ENCODE results near the gene PBX1.

The PBX1 gene

GRCh38 chr1:164891615-164892014 is 332.6 kb downstream of the PBX1 start:
- no peak for DNase-seq

DNA sequence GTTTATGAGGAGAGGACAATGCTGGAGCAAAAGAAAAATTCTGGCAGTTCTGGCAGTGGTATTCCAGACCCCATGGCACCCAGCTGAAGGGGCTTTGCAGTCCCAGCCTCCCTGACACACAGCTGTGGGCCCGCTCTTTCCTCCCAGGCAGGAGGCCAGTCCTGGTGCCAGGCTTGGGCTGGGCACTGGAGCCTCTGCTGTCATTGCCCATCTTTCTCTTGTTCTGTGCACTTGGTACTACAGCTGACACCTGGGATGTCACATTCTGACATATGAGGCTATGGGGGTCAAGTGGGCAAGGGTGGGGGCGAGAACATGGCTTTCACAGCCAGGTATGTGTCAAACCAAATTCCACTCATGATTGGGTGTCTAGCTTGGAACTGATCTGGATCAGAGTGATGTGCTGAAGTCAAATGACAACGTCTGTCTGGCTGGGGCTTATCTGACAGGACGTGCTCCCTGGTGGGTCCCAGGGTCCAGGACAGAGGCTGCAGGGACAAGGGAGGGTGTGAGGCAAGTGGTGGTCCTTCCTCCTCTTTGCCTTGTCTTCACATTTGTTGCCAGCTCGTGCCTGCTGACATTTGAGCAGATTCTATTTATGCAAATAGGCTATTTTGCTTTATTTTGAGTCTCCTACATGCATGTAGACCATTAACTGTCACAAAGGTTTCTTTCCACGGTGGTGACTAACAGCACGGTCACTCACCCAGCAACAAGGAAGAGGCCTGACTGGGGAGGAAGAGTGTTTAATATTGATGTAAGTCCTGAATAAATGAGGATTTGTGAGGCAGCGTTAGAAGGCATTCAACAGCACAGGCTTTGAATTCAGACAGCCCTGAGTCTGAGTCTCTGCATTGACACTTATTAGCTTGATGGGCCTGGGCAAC is 336.3 kb downstream of the PBX1 start:
- DNase-seq = no peak

DNA sequence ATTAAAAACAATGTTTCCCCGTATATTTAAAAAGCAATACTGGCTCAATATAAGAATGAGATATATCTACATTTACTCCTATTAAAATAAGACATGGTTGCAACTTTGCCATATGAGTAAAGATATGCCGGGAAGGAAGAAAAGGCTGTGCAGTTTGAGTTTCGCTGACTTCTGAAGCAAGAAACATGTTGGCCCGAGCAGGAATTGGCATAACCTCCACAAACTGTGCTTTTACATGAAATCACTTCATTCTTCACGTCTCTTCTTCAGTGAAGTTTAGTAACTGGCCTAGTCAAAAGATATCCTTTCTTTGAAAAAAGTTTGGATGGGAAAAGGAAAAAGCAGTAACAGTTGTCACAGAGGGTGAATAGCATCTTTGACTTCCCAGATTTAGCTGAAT is 342.0 kb downstream of the PBX1 start:
- DNase-seq = no peak

Data from RPMI8226 (cell line).